ENCODE measurements around the gene COP1.
"Not testable (repeated sequence)": the region's sequence is repeated elsewhere in the genome, so short reads cannot be mapped to it uniquely, and the experiment has no call there.

The COP1 gene

GRCh38 chr1:176206961-176207902, at the start of gene COP1:
COP1 (minus strand) TSS chr1:176207286; CDS start chr1:176206978, 308 bp downstream.
- DNase-seq (ENCODE audit: low spot score): peak; percentile 98

- DNase-seq (ENCODE audit: low spot score): no peak
Measured at GRCh38 chr1:176252191-176252590, 45.1 kb upstream of the COP1 start.

- no peak for DNase-seq (ENCODE audit: low spot score)
Measured at GRCh38 chr1:176244851-176245250, 37.8 kb upstream of the COP1 start.

- no peak for DNase-seq (ENCODE audit: low spot score)
Measured at GRCh38 chr1:176243746-176244145, 36.7 kb upstream of the COP1 start.

- DNase-seq (ENCODE audit: low spot score): no peak
Measured at GRCh38 chr1:176241385-176242015, 34.4 kb upstream of the COP1 start.

- DNase-seq (ENCODE audit: low spot score): not testable (repeated sequence)
Measured at GRCh38 chr1:176233657-176234056, 26.6 kb upstream of the COP1 start.

- no peak for DNase-seq (ENCODE audit: low spot score)
Measured at GRCh38 chr1:176227579-176227978, 20.5 kb upstream of the COP1 start.

GRCh38 chr1:176225911-176226310, 18.8 kb upstream of the COP1 start:
- DNase-seq (ENCODE audit: low spot score): no peak

GRCh38 chr1:176225479-176225875, 18.4 kb upstream of the COP1 start:
- no peak for DNase-seq (ENCODE audit: low spot score)

GRCh38 chr1:176222196-176222595, 15.1 kb upstream of the COP1 start:
- DNase-seq (ENCODE audit: low spot score): no peak

- no peak for DNase-seq (ENCODE audit: low spot score)
Measured at GRCh38 chr1:176220100-176220689, 13.1 kb upstream of the COP1 start.

- no peak for DNase-seq (ENCODE audit: low spot score)
Measured at GRCh38 chr1:176217461-176218099, 10.5 kb upstream of the COP1 start.

- DNase-seq (ENCODE audit: low spot score): no peak
Measured at GRCh38 chr1:176216031-176216430, 8.9 kb upstream of the COP1 start.

GRCh38 chr1:176211396-176212165, 4.5 kb upstream of the COP1 start:
- no peak for DNase-seq (ENCODE audit: low spot score)

GRCh38 chr1:176208034-176208433, 948 bp upstream of the COP1 start:
- no peak for DNase-seq (ENCODE audit: low spot score)

- DNase-seq (ENCODE audit: low spot score): peak; percentile 60
Measured at GRCh38 chr1:176206006-176206960, 803 bp downstream of the COP1 start.

- no peak for DNase-seq (ENCODE audit: low spot score)
Measured at GRCh38 chr1:176205332-176205914, 1.7 kb downstream of the COP1 start.

GRCh38 chr1:176204655-176205054, 2.4 kb downstream of the COP1 start:
- not testable (repeated sequence) for DNase-seq (ENCODE audit: low spot score)

- DNase-seq (ENCODE audit: low spot score): no peak
Measured at GRCh38 chr1:176203735-176204134, 3.4 kb downstream of the COP1 start.

- DNase-seq (ENCODE audit: low spot score): no peak
Measured at GRCh38 chr1:176201568-176201967, 5.5 kb downstream of the COP1 start.
